ENCODE measurements around the gene ACOT11.

ACOT11 gene

DNA sequence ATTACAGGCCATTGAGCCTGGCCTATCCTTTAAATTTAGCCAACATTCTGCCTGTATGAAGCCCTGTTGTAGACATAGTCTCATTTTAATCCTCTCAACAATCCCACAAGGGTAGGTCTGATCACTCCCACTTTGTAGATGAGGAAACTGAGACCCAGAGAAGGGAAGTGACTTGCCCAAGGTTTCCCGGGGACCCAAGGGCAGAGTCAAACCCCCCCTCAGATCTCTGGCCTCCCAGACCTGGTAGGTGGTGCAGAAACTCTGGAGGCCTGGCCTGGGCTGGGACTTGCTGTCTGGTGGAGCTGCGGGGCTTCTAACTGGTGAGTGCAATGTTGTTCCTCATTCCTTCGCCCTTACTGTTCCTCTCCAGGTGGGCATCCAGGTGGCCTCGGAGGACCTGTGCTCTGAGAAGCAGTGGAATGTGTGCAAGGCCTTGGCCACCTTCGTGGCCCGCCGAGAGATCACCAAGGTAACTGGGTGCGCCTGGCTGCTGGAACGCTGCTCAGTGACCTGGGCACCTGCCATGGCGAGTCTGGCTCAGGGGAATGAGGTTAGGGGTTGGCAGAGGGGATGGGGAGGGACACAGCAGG is 45.6 kb downstream of the ACOT11 start:
- DNase-seq = no peak

DNA sequence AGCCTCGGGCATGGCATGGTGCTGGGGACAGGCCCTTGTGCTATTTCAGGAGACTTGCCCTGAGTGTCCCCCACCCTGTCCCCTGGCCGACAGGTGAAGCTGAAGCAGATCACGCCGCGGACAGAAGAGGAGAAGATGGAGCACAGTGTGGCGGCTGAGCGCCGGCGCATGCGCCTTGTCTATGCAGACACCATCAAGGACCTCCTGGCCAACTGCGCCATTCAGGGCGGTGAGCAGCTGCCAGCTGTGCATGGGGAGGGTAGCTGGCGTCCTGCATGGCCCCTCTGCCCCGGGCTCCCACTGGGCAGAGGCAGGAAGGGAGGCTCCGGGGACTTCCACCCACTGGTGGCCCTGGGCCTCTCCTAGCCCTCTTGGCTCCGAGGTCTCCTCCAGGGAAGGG is 46.4 kb downstream of the ACOT11 start:
- DNase-seq = no peak

DNA sequence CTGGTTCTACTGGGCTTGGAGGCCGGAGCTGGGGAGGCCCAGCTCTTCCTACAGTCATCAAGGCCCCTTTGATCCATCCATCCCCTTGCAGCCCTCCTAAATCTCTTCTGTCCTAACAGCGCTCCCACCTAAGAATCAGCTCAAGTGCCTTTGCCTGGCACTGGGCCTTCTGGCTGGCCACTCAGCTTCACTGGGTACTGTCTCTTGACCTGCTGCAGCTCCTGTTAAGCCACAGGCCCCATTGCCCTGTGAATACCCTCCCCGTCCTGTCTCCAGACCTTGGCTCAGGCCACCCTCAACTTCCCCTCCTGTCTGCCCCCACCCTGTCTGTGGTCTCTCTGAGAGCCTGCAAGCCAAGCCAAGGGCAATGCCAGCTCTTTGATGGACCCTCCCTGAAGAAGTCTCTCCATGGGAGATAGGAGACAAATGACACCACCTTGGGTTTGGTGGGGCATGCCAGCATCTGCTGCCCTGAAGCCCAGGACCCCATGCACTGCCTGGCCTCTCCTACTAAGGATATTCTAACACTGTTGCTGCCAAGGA is 48.0 kb downstream of the ACOT11 start:
- no peak for DNase-seq

GRCh38 chr1:54596756-54597155 is 48.7 kb downstream of the ACOT11 start:
- no peak for DNase-seq

DNA sequence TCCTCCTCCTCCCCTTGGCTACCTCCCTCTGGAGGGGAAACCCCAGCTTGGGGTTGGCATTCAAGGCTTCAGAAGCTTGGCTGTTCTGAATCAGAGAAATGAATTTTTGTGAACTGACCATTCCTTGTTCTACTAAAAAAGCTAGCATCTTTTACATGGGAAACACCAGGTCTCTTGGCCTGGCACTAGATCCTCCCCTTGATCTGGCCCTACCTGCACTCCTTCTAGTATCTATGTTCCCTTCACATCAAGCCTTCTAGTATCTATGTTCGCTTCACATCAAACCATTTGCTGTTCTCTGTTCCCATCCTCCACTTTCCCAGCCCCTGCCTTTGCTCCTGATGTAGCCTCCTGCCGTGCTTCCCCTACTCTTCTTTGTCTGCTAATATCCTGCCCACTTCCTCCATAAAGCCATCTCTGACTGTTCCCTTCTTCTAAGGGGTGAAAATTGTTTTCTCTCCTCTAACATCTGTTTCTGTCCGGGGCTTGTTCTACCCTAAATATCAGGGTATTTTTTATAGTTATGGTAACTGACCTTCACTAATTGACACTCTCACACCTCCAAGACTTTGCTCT is 49.5 kb downstream of the ACOT11 start:
- DNase-seq = no peak

- no peak for DNase-seq
Measured at GRCh38 chr1:54599211-54599823, 51.3 kb downstream of the ACOT11 start.

- no peak for DNase-seq
Measured at GRCh38 chr1:54600947-54601721, 53.1 kb downstream of the ACOT11 start.

- no peak for DNase-seq
Measured at GRCh38 chr1:54601730-54602129, 53.7 kb downstream of the ACOT11 start.

DNA sequence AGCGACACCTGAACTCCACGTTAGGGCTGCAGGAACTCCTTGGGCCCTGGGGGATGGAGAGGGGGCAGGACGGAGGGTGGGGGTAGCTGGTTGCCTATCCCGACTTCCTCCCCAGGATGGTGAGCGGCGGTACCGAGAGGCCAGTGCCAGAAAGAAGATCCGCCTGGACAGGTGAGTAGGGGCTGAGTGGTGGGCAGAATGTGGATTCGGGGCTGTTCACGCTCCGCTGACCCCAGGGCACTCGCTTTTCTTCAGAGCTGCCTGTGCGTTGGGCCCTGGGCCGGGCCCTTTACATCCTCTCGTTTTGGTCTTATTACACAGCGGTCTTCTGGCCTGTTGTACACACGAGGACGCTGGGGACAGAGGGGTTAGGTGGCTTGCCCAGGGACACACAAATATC is 54.5 kb downstream of the ACOT11 start:
- DNase-seq = no peak

- no peak for DNase-seq
Measured at GRCh38 chr1:54603241-54603640, 55.2 kb downstream of the ACOT11 start.

DNA sequence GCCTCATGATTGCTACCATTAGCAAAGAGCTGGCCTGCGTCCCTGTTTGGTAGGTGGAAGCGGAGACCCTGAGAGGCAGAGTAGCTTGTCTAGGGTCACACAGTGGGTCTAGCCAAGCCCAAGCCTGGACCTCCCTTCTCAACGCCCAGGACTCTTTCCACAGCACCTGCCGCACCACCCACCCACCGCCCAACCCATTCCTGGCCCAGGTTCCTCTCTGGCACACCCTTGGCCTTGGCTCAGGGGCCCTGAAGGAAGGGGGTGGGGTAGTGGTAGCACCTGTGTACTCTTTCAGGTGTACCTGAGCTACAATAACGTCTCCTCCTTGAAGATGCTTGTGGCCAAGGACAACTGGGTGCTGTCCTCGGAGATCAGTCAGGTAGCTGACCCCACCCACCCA is 56.0 kb downstream of the ACOT11 start:
- DNase-seq = no peak

- no peak for DNase-seq
Measured at GRCh38 chr1:54604572-54605370, 56.7 kb downstream of the ACOT11 start.

DNA sequence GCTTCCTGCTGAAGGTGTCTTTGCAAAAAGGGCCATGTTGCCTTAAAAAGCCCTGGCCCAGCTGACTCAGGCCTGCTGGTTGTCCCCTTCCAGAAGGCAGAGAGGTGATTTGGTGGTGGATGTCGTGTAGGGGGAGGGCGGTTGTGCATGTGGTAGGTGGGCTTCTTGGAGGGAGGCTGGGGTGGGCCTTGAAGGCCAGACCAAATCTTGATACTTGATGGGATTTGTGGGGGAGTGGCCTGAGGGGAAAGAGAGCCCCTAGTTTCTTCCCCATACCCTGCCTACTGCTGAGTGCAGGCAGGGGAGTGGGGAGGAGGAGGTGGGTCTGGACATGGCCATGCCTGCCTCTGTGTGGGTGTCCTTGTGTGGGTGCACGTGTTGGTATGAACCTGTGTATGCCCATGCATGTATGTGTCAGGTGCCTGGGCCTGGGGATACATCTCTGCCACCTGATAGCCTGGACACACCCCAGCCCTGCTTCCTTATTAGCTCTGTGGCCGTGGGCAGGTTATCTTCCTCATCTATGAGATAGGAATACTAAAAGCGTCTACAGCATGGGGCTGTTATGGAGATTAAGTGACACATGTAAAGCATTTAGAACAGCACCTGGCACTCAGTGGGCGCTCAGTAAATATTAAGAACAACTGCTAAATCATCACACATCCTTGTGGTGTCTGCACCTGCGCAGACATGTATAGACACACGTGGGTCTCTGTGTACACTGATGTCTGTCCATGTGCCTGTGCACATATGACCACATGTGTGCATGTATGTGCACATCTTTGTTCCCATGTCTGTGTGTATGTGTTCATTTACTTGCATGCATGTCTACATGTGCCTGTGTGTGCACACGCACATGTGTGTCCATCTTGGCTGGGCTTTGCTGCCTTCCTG is 58.3 kb downstream of the ACOT11 start:
- DNase-seq = no peak

- DNase-seq = no peak
Measured at GRCh38 chr1:54606990-54607325, 58.9 kb downstream of the ACOT11 start.

DNA sequence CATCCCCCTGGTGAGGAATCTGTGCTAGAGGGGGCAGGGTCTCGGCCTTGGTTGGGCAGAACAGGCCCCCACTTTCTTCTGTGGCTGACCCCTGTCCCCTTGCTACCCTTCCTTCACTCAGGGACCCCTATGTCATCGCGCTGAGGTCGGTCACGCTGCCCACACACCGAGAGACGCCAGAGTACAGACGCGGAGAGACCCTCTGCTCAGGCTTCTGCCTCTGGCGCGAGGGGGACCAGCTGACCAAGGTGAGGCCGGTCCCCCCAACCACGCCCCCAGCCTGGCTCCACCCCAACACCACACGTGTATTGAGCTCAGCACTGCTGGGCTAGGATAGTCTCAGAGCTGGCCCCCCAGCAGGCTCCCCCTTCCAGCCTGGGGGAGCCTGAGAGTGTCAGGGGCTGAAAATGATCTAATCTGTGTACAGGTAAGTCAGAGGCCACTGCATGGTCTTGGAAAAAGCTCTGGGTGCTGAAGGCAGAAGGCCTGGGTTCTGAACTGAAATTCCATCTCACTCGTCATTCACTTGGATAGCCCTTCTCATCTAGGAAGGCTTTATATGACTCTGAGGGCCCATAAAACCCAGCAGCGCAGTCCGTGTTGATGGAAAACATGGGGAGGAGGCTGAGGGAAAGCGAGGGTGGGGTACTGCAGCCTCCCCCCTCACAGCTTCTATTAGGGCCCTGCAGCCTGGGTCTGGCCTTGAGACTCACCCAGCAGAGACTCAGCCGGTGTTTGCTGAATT is 60.0 kb downstream of the ACOT11 start:
- no peak for DNase-seq

DNA sequence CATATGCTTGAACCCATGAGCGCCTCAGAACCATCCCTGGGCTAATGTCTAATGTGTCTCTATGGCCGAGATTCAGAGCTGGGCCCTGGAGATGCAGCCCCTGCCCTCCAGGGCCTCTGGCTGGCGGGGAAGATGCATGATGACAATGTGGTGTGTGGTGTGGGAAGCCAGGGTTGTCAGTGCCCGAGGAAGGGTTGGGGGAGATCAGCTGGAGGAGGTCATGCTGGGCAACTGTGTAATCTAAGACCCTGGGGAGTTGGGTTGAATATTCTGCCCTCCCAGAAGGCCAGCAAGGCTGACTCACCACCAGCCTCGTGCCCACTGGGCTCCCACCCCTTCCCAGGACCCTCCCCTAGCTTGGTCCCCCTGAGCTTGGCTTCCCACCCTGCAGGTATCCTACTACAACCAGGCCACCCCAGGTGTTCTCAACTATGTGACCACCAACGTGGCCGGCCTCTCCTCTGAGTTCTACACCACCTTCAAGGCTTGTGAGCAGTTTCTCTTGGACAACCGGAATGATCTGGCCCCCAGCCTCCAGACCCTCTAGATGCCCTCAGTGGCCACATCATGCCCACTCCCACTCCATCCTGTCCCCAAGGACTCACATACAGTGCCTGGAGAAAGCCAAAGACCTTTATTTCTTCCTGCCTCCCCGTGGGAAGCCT is 60.7 kb downstream of the ACOT11 start:
- no peak for DNase-seq

- no peak for DNase-seq
Measured at GRCh38 chr1:54609301-54609921, 61.4 kb downstream of the ACOT11 start.

DNA sequence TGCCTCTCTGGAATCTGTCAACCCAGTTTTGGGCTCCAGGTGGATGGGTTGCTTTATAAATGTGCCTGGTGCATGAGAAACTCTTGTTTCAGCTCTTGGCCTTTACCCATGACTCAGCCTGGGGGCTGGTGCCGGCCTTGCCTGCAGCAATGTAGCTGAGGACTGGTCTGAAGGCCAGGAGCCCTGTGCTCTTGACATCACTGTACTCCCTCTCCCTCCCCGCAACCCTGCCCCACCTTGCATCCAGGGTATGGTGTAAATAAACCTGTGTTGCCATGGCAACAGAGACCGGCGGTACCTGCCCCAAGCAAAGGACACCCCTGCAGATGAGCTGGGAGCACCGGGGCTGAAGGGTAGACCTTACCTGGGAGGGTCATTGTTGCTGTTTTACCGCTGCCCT is 62.0 kb downstream of the ACOT11 start:
- DNase-seq = no peak

GRCh38 chr1:54610601-54611580 is 62.9 kb downstream of the ACOT11 start:
- DNase-seq = no peak

All from NCI-H1105 (cell line).